HG03469 (cell line): Measurements from ENCODE around the gene BCL11B.

Experiments
- ATAC-seq: cut with Tn5 transposase; IDR thresholded peaks from one replicate; pipeline ENCODE4 v1.9.1; 2021; ENCODE audit warnings: mild to moderate bottlenecking, moderate library complexity, moderate number of reproducible peaks; ENCODE audit not compliant: unreplicated experiment

BCL11B gene

GRCh38 chr14:99141236-99141635 lies 130.8 kb downstream of the BCL11B start:
- ATAC-seq = no peak

GRCh38 chr14:99138999-99139865 lies 132.8 kb downstream of the BCL11B start:
- ATAC-seq = no peak

GRCh38 chr14:99137913-99138571 lies 134.0 kb downstream of the BCL11B start:
- no peak for ATAC-seq

GRCh38 chr14:99137001-99137700 lies 134.8 kb downstream of the BCL11B start:
- no peak for ATAC-seq

- ATAC-seq = no peak
These were observed 135.6 kb downstream of the BCL11B start for GRCh38 chr14:99136401-99136800.

- no peak for ATAC-seq
These were observed 136.0 kb downstream of the BCL11B start for GRCh38 chr14:99136047-99136400.

GRCh38 chr14:99134516-99135046 lies 137.4 kb downstream of the BCL11B start:
- no peak for ATAC-seq

GRCh38 chr14:99133636-99134515 lies 138.1 kb downstream of the BCL11B start:
- no peak for ATAC-seq

GRCh38 chr14:99132821-99133635 lies 139.0 kb downstream of the BCL11B start:
- ATAC-seq = no peak

GRCh38 chr14:99131632-99132271 lies 140.2 kb downstream of the BCL11B start:
- ATAC-seq = no peak

- ATAC-seq = no peak
These were observed 142.0 kb downstream of the BCL11B start for GRCh38 chr14:99129998-99130397.

- no peak for ATAC-seq
These were observed 142.7 kb downstream of the BCL11B start for GRCh38 chr14:99129211-99129696.

GRCh38 chr14:99128185-99128584 lies 143.8 kb downstream of the BCL11B start:
- no peak for ATAC-seq

- ATAC-seq = no peak
These were observed 144.3 kb downstream of the BCL11B start for GRCh38 chr14:99127651-99128167.

- ATAC-seq = no peak
These were observed 146.2 kb downstream of the BCL11B start for GRCh38 chr14:99125616-99126431.

GRCh38 chr14:99125113-99125512 lies 146.9 kb downstream of the BCL11B start:
- no peak for ATAC-seq

- no peak for ATAC-seq
These were observed 147.4 kb downstream of the BCL11B start for GRCh38 chr14:99124482-99125105.
